ENCODE measurements around the gene S100A14. TPM values are rescaled to one million over a fixed set of nuclear protein-coding genes. Genes with fewer than 3 reads are reported as not detected.
"Not testable (repeated sequence)": the region's sequence is repeated elsewhere in the genome, so short reads cannot be mapped to it uniquely, and the experiment has no call there.

S100A14 gene
- total RNA-seq (2014; rRNA removed; shearing (Covaris generic)) = not detected in 2 replicates

- DNase-seq (ENCODE audit: low read depth) = no peak
Observed at GRCh38 chr1:153616144-153616916, at the start of gene S100A14. Gene S100A14 (minus strand): TSS chr1:153616325. CDS start chr1:153615858, 467 bp downstream.

GRCh38 chr1:153663211-153663610, 47.1 kb upstream of the S100A14 start:
- no peak for DNase-seq (ENCODE audit: low read depth)

GRCh38 chr1:153662269-153662668, 46.1 kb upstream of the S100A14 start:
- no peak for DNase-seq (ENCODE audit: low read depth)

GRCh38 chr1:153661111-153661708, 45.1 kb upstream of the S100A14 start:
- peak; percentile 36 for DNase-seq (ENCODE audit: low read depth)

GRCh38 chr1:153659656-153660055, 43.5 kb upstream of the S100A14 start:
- no peak for DNase-seq (ENCODE audit: low read depth)

- DNase-seq (ENCODE audit: low read depth) = no peak
Observed at GRCh38 chr1:153659175-153659534, 43.0 kb upstream of the S100A14 start.

GRCh38 chr1:153658400-153659174, 42.5 kb upstream of the S100A14 start, which contains the start of gene SNAPIN:
Gene SNAPIN (plus strand): TSS chr1:153658703. CDS start chr1:153658744, 41 bp downstream.
- peak; percentile 91 for DNase-seq (ENCODE audit: low read depth)

GRCh38 chr1:153655333-153655732, 39.2 kb upstream of the S100A14 start:
- no peak for DNase-seq (ENCODE audit: low read depth)

GRCh38 chr1:153652805-153653500, 36.8 kb upstream of the S100A14 start:
- DNase-seq (ENCODE audit: low read depth) = peak; percentile 46

GRCh38 chr1:153651771-153652170, 35.6 kb upstream of the S100A14 start:
- DNase-seq (ENCODE audit: low read depth) = no peak

- DNase-seq (ENCODE audit: low read depth) = peak; percentile 44
Observed at GRCh38 chr1:153649863-153650235, 33.7 kb upstream of the S100A14 start.

GRCh38 chr1:153649137-153649862, 33.2 kb upstream of the S100A14 start:
- DNase-seq (ENCODE audit: low read depth) = no peak

GRCh38 chr1:153648000-153648643, 32.0 kb upstream of the S100A14 start:
- DNase-seq (ENCODE audit: low read depth) = no peak

GRCh38 chr1:153647346-153647714, 31.2 kb upstream of the S100A14 start:
- no peak for DNase-seq (ENCODE audit: low read depth)

GRCh38 chr1:153646672-153647345, 30.7 kb upstream of the S100A14 start:
- no peak for DNase-seq (ENCODE audit: low read depth)

GRCh38 chr1:153643816-153644215, 27.7 kb upstream of the S100A14 start:
- no peak for DNase-seq (ENCODE audit: low read depth)

- DNase-seq (ENCODE audit: low read depth) = no peak
Observed at GRCh38 chr1:153643100-153643499, 27.0 kb upstream of the S100A14 start.

- DNase-seq (ENCODE audit: low read depth) = no peak
Observed at GRCh38 chr1:153642161-153642560, 26.0 kb upstream of the S100A14 start.

- DNase-seq (ENCODE audit: low read depth) = no peak
Observed at GRCh38 chr1:153640861-153641260, 24.7 kb upstream of the S100A14 start.

- not testable (repeated sequence) for DNase-seq (ENCODE audit: low read depth)
Observed at GRCh38 chr1:153640213-153640612, 24.1 kb upstream of the S100A14 start.
